Measurements from ENCODE around the gene GJA3.

GJA3 gene

DNA sequence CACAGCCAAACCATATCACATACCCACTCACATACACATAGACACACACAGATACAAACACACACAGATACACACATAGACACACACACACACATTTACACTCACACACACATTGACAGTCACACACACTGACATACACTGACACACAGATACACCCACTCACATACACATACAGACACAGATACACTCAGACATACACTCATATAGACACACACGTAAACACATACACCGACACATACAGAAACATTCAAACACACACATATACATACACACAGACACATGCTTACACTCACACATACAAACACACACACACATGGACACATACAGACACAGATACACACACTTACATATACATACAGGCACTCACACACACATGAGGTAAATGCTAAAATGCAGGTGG is 30.2 kb downstream of the GJA3 start:
- Histone ChIP-seq H3K9me3 (ENCODE audit: control insufficient read depth, insufficient read depth, low read length) (no peaks in the 10 kb centered on the region), H3K4me3 (ENCODE audit: low read depth, low read length) (no peak overlapping the region), H3K36me3 (ENCODE audit: control insufficient read depth, insufficient read depth, low read length) (no peaks in the 10 kb centered on the region), H3K9ac (ENCODE audit: low read depth, low read length) (no peak overlapping the region), H3K27me3 (ENCODE audit: control insufficient read depth, insufficient read depth, low read length) (peaks cover 37% of the 10 kb centered on the region), H3K4me1 (ENCODE audit: control insufficient read depth, insufficient read depth, low read length) (no peaks in the 10 kb centered on the region)

DNA sequence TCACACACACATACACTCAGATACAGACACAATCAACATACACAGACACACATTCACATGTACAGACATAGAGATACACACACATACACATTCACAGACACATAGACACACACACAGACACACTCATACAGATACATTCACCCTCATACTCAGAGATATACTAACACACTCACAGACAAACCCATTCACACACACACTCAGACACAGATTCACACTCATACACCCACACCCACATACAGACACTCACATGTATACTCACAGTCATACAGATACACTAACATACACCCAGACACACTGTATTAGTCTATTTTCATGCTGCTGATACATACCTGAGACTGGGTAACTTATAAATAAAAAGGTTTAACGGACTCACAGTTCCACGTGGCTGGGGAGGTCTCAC is 30.8 kb downstream of the GJA3 start:
- H3K4me3 ChIP-seq (ENCODE audit: low read depth, low read length): no peak overlapping the region
- H3K9ac ChIP-seq (ENCODE audit: low read depth, low read length): no peak overlapping the region
- no peaks in the 10 kb centered on the region for H3K4me1 ChIP-seq (ENCODE audit: control insufficient read depth, insufficient read depth, low read length)
- H3K27me3 ChIP-seq (ENCODE audit: control insufficient read depth, insufficient read depth, low read length): peaks cover 37% of the 10 kb centered on the region
- H3K9me3 ChIP-seq (ENCODE audit: control insufficient read depth, insufficient read depth, low read length): no peaks in the 10 kb centered on the region
- H3K36me3 ChIP-seq (ENCODE audit: control insufficient read depth, insufficient read depth, low read length): no peaks in the 10 kb centered on the region

DNA sequence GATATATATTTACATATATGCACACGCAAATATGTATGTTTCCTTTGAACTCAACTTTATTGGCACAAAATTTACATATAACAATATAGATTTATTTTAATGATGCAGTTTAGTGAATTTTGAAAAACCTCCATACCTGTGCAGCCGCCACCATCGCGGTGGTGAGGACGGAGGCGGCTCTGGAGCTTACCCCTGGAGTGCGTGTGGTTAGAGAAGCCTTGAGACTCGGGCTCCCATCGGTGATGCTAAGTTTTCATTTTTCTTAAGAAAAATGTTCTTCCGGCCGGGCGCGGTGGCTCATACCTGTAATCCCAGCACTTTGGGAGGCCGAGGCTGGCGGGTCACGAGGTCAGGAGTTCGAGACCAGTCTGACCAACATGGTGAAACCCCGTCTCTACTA is 31.8 kb downstream of the GJA3 start:
- Histone ChIP-seq H3K36me3 (ENCODE audit: control insufficient read depth, insufficient read depth, low read length) (no peaks in the 10 kb centered on the region), H3K9ac (ENCODE audit: low read depth, low read length) (no peak overlapping the region), H3K9me3 (ENCODE audit: control insufficient read depth, insufficient read depth, low read length) (no peaks in the 10 kb centered on the region), H3K4me1 (ENCODE audit: control insufficient read depth, insufficient read depth, low read length) (no peaks in the 10 kb centered on the region), H3K4me3 (ENCODE audit: low read depth, low read length) (peak overlapping the region; percentile 67), H3K27me3 (ENCODE audit: control insufficient read depth, insufficient read depth, low read length) (peaks cover 37% of the 10 kb centered on the region)

DNA sequence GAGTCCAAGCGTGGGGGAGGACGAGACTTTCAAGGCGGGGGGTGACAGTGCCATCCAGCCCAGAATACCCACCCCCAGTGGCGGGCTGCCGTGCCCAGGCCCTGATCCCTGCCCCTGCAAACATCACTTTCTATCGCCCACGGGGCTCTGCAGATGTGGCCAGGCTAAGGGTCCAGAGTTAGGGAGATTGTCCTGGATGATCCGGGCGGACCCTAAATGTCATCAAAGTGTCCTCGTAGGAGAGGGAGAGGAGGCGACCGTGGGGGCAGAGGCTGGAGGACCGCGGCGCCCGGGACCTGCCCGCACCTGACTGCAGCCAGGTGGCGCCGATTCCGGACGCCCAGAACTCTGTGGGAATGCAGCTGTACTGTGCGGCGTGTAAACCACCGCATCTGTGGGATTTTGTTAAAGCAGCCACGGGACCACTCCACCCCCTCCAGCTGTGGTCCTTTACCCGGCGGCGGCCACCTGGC is 32.4 kb downstream of the GJA3 start:
- H3K27me3 ChIP-seq (ENCODE audit: control insufficient read depth, insufficient read depth, low read length): peaks cover 37% of the 10 kb centered on the region
- no peaks in the 10 kb centered on the region for H3K9me3 ChIP-seq (ENCODE audit: control insufficient read depth, insufficient read depth, low read length)
- H3K4me1 ChIP-seq (ENCODE audit: control insufficient read depth, insufficient read depth, low read length): no peaks in the 10 kb centered on the region
- no peak overlapping the region for H3K9ac ChIP-seq (ENCODE audit: low read depth, low read length)
- H3K36me3 ChIP-seq (ENCODE audit: control insufficient read depth, insufficient read depth, low read length): no peaks in the 10 kb centered on the region
- peak overlapping the region; percentile 67 for H3K4me3 ChIP-seq (ENCODE audit: low read depth, low read length)

DNA sequence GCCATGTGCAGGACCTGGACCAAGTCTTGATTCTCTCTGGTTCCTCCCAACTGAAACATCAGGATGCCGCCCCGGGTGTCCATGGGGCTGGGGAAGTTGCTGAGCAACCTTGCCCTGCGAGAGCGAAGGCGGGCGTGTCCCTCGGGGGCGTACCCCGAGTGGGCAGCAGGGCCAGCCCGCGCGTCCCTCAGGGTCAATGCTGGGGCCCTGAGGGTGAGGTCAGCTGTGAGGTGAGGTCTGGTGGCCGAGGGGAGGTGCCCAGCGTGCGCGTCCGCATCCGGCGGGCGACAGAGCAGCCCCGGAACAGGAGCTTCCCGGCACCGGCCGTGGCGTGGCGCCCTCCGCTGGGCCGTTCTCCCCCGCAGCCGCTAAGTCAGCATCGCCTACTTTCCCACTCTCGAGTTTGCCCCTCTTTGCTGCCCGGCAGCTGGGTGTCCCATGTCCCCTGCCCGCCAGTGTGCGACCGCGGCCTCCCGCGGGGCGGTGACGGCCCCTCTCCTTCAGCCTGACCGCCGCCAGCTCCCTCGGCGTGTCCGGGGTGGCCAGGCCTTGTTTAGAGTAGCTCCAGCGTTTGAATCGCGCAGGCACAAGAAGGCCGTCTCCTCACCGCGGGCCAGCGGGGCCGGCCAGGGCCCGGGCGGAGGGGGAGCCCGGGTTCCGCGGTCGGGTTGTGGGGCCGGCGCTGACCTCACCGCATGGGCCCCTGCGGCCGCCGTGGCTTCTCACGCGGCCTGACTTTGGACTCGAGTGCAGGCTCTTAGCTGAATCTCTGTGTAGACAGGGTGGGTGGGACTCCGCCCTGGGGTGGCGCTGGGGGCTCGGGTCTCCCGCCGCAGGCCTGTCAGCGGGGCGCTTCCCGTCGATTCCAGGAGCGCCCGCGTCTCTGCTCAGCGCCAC is 33.0 kb downstream of the GJA3 start:
- Histone ChIP-seq H3K4me1 (ENCODE audit: control insufficient read depth, insufficient read depth, low read length) (no peaks in the 10 kb centered on the region), H3K4me3 (ENCODE audit: low read depth, low read length) (peak overlapping the region; percentile 67), H3K27me3 (ENCODE audit: control insufficient read depth, insufficient read depth, low read length) (peaks cover 37% of the 10 kb centered on the region), H3K36me3 (ENCODE audit: control insufficient read depth, insufficient read depth, low read length) (no peaks in the 10 kb centered on the region), H3K9ac (ENCODE audit: low read depth, low read length) (no peak overlapping the region), H3K9me3 (ENCODE audit: control insufficient read depth, insufficient read depth, low read length) (no peaks in the 10 kb centered on the region)

DNA sequence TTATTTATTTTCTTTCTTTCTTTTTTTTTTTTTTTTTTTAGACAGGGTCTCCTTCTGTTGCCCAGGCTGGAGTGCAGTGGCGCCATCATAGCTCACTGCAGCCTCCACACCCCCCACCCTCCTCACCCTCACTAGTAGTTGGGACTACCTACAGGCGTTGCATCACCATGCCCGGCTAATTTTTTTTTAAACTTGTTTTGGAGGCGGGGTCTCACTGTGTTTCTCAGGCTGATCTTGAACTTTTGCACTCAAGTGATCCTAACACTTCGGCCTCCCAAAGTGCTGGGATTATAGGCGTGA is 33.6 kb downstream of the GJA3 start:
- H3K4me3 ChIP-seq (ENCODE audit: low read depth, low read length): peak overlapping the region; percentile 67
- no peaks in the 10 kb centered on the region for H3K4me1 ChIP-seq (ENCODE audit: control insufficient read depth, insufficient read depth, low read length)
- peaks cover 37% of the 10 kb centered on the region for H3K27me3 ChIP-seq (ENCODE audit: control insufficient read depth, insufficient read depth, low read length)
- H3K9me3 ChIP-seq (ENCODE audit: control insufficient read depth, insufficient read depth, low read length): no peaks in the 10 kb centered on the region
- no peaks in the 10 kb centered on the region for H3K36me3 ChIP-seq (ENCODE audit: control insufficient read depth, insufficient read depth, low read length)
- H3K9ac ChIP-seq (ENCODE audit: low read depth, low read length): no peak overlapping the region

DNA sequence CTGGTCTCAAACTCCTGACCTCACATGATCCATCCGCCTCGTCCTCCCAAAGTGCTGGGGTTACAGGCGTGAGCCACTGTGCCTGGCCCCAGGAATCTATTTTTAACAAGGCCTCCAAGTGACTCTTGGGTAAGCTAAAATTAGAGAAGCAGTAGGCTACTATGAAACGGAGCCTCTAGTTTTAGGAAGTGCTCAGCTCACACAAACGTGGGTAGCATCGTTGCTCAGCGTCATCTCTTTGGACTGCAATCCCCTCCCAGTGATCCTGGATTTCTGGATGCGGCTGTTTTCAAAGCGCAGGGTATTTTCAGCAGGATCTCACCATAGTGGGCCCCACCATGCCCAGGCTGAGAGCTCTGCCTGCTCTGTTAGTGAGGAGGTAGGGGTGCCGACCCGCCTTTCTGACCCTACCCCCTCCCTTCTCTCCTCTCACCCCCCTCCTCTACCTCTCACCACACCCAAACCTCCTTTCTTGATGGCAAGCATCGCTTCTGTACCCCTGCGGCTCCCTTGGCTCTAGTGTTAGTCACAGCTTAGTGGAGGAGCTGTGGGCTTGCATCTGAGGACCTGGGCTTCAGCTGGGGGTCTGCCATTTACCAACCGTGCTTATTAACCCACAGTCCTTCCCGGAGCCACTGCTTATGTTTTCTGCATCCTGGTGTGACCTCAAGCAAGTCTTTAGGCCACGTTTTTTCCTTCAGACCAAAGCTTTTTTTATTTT is 34.2 kb downstream of the GJA3 start:
- Histone ChIP-seq H3K9ac (ENCODE audit: low read depth, low read length) (no peak overlapping the region), H3K9me3 (ENCODE audit: control insufficient read depth, insufficient read depth, low read length) (no peaks in the 10 kb centered on the region), H3K27me3 (ENCODE audit: control insufficient read depth, insufficient read depth, low read length) (peaks cover 32% of the 10 kb centered on the region), H3K36me3 (ENCODE audit: control insufficient read depth, insufficient read depth, low read length) (no peaks in the 10 kb centered on the region), H3K4me3 (ENCODE audit: low read depth, low read length) (no peak overlapping the region), H3K4me1 (ENCODE audit: control insufficient read depth, insufficient read depth, low read length) (peaks cover 2% of the 10 kb centered on the region)

DNA sequence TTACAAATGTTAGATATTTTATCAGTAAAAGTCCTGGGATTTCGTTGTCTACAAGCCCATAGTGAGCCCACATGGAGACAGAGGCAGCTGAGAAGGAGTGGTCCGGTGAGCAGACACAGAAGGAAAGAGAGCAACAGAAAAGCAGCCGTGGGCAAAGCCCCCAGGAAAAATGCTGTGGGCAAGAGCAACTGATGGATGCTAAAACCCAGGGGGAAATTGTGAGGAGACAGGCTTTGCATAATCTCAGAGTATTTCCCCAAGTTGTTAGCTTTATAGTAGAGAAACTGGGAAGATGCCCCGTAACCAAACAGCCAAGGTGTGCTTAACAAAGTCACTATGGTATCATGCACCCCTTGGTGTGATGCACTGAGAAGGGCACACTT is 35.1 kb downstream of the GJA3 start:
- H3K27me3 ChIP-seq (ENCODE audit: control insufficient read depth, insufficient read depth, low read length): peaks cover 27% of the 10 kb centered on the region
- no peak overlapping the region for H3K9ac ChIP-seq (ENCODE audit: low read depth, low read length)
- no peaks in the 10 kb centered on the region for H3K9me3 ChIP-seq (ENCODE audit: control insufficient read depth, insufficient read depth, low read length)
- no peak overlapping the region for H3K4me3 ChIP-seq (ENCODE audit: low read depth, low read length)
- peaks cover 4% of the 10 kb centered on the region for H3K4me1 ChIP-seq (ENCODE audit: control insufficient read depth, insufficient read depth, low read length)
- no peaks in the 10 kb centered on the region for H3K36me3 ChIP-seq (ENCODE audit: control insufficient read depth, insufficient read depth, low read length)

DNA sequence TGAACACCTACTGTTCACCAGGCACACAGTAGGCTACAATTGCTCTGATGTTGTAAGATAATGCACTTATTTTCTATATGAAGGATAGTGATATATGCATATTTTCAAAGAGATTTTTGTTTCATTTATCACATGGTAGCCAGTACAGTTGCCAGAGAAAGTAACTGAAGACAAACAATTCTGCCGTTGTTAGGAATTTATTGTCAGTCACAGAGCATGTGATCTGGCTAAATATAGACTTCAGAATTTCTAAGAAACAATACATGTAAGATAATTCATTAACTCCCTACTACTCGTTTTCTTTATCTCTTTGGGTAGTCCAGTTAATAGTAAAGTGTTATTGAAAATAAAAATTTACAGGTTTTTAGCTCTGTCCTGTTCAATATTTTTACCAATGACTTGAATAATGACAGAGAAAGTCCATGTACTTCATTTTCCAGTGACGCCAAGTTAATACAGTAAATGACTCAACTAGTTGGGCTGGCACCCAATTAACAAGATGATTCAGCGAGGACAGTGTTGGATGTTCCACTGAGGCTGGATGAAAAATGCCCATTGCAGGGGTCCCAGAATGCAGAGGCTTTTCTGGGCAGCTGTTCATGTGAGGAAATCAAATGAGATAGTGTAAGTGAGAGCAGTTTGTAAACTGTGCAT is 35.6 kb downstream of the GJA3 start:
- Histone ChIP-seq H3K9ac (ENCODE audit: low read depth, low read length) (no peak overlapping the region), H3K9me3 (ENCODE audit: control insufficient read depth, insufficient read depth, low read length) (no peaks in the 10 kb centered on the region), H3K36me3 (ENCODE audit: control insufficient read depth, insufficient read depth, low read length) (no peaks in the 10 kb centered on the region), H3K27me3 (ENCODE audit: control insufficient read depth, insufficient read depth, low read length) (peaks cover 23% of the 10 kb centered on the region), H3K4me3 (ENCODE audit: low read depth, low read length) (no peak overlapping the region), H3K4me1 (ENCODE audit: control insufficient read depth, insufficient read depth, low read length) (peaks cover 4% of the 10 kb centered on the region)

DNA sequence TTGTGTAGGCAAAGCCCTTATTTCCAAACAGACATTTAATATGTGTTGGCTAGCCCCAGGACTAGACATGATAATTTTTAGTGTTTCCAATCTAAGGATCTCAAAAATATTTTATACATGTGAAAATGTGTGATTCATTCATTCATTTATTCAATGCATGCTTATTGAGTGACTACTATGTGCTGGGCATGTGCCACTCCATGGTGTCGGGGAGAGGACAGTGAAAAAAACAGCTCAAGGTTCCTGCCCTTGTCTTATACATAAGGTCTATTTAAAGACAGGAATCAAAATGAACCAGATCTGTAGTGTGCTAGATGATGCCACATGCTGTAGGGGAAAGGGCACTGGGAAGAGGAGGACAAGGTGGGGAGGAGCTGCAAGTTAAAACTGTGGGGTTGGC is 36.5 kb downstream of the GJA3 start:
- Histone ChIP-seq H3K9me3 (ENCODE audit: control insufficient read depth, insufficient read depth, low read length) (no peaks in the 10 kb centered on the region), H3K4me1 (ENCODE audit: control insufficient read depth, insufficient read depth, low read length) (peaks cover 4% of the 10 kb centered on the region)

DNA sequence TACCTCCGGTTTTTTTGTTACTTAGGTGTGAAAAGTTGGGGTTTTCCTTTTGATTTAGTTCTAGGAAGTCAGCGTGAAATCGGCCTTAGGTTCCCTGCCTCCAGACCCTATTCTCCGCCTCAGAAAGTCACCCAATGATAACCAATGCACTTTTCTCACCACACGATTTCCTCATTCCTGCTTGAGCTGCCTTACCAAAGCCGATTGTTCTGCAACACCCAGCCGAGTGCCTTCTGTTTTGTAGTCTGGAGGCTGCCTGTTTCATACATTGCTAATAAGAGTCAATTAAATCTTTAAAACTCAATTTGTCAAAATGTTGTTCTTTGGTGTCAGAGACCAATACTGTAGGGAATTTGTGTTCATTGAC is 39.7 kb downstream of the GJA3 start:
- H3K4me1 ChIP-seq (ENCODE audit: control insufficient read depth, insufficient read depth, low read length): peaks cover 4% of the 10 kb centered on the region
- H3K4me3 ChIP-seq (ENCODE audit: low read depth, low read length): no peak overlapping the region
- no peak overlapping the region for H3K9ac ChIP-seq (ENCODE audit: low read depth, low read length)
- no peaks in the 10 kb centered on the region for H3K36me3 ChIP-seq (ENCODE audit: control insufficient read depth, insufficient read depth, low read length)
- peaks cover 3% of the 10 kb centered on the region for H3K27me3 ChIP-seq (ENCODE audit: control insufficient read depth, insufficient read depth, low read length)
- no peaks in the 10 kb centered on the region for H3K9me3 ChIP-seq (ENCODE audit: control insufficient read depth, insufficient read depth, low read length)

More for the DNA sequence above, 36.5 kb downstream of the GJA3 start:
- Histone ChIP-seq H3K4me3 (ENCODE audit: low read depth, low read length) (no peak overlapping the region), H3K9ac (ENCODE audit: low read depth, low read length) (no peak overlapping the region), H3K36me3 (ENCODE audit: control insufficient read depth, insufficient read depth, low read length) (no peaks in the 10 kb centered on the region), H3K27me3 (ENCODE audit: control insufficient read depth, insufficient read depth, low read length) (peaks cover 13% of the 10 kb centered on the region)

Measured in iPS-15b (cell line).